Measurements from ENCODE around the gene NRXN2.

- no peak for TF ChIP-seq POLR2A (IDR thresholded peaks at IDR 0.05; ENCODE audit: low read length)
- TF ChIP-seq GATA1 (IDR thresholded peaks at IDR 0.05; ENCODE audit: low read depth, low read length) = no peak
Measured at GRCh38 chr11:64558869-64559268, 164.1 kb downstream of the NRXN2 start.
